ENCODE results near the gene TRIM47. TPM values are rescaled to one million over a fixed set of nuclear protein-coding genes. Genes with fewer than 3 reads are reported as not detected.

The TRIM47 gene
- total and polyA plus RNA-seq, 2 experiments from 2014 or later: 2.9 to 4.6 TPM

DNA sequence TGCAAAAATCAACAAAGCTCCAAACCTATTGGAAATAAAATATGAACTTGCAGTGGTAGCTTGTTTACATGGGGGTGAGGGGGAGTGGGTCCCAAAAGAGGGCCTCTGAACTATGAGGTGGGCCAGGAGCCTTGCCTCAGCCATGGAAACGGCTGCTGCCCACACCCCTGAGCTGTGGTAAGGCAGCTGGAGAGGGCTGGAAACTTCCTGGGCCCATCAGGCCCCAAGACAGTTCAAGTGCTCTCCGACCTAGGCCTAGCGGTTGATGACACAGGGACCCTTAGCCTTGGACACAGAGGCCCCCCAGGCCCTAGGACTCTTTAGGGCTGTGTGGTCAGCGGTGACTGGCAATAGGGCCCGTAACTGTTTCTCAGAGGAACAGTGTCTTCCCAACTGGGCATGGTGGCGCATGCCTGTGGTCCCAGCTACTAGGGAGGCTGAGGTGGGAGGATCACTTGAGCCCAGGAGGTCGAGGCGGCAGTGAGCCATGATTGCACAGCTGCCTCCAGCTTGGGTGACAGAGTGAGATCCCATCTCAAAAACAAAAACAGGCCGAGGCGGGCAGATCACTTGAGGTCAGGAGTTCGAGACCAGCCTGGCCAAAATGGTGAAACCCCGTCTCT lies 52.5 kb downstream of the TRIM47 start:
- peaks cover 6% of the 10 kb centered on the region for H3K4me1 ChIP-seq (ENCODE audit: low read depth)
- DNase-seq (ENCODE audit: low read depth in 1 of 2, low spot score in 1 of 2): no peak
- TF ChIP-seq, protein P1, sequence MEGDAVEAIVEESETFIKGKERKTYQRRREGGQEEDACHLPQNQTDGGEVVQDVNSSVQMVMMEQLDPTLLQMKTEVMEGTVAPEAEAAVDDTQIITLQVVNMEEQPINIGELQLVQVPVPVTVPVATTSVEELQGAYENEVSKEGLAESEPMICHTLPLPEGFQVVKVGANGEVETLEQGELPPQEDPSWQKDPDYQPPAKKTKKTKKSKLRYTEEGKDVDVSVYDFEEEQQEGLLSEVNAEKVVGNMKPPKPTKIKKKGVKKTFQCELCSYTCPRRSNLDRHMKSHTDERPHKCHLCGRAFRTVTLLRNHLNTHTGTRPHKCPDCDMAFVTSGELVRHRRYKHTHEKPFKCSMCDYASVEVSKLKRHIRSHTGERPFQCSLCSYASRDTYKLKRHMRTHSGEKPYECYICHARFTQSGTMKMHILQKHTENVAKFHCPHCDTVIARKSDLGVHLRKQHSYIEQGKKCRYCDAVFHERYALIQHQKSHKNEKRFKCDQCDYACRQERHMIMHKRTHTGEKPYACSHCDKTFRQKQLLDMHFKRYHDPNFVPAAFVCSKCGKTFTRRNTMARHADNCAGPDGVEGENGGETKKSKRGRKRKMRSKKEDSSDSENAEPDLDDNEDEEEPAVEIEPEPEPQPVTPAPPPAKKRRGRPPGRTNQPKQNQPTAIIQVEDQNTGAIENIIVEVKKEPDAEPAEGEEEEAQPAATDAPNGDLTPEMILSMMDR (IDR thresholded peaks at IDR 0.05; ENCODE audit: low read depth, low read length): no peak
- no peaks in the 10 kb centered on the region for H3K9me3 ChIP-seq (ENCODE audit: low read depth)
- H3K36me3 ChIP-seq: peaks cover 10% of the 10 kb centered on the region
- H3K27me3 ChIP-seq: no peaks in the 10 kb centered on the region
- peak overlapping the region; percentile 82 for H3K27ac ChIP-seq
- no peak overlapping the region for H3K4me3 ChIP-seq

DNA sequence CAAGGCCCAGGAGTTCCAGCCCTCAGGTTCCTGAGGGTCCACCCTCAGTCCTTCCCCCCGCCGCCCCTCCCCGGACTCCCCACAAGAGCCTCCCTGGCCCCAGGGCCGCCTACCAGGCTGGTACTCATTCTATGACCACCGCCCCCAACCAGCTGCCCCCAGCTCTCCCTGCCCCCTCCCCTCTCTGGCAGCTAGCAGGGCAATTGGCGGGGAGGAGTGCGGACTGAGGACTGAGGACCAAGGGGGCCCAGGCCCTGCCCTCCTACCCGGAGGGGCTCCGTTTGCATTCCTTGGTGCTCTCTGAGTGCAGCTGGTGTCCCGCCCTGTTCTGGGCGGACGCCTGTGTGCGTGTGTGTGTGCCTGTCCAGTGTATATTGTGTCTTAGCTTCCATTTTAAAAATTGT lies 53.2 kb downstream of the TRIM47 start:
- DNase-seq (ENCODE audit: low read depth in 1 of 2, low spot score in 1 of 2): no peak
- H3K4me3 ChIP-seq: no peak overlapping the region
- peaks cover 17% of the 10 kb centered on the region for H3K36me3 ChIP-seq
- no peaks in the 10 kb centered on the region for H3K27me3 ChIP-seq
- peaks cover 6% of the 10 kb centered on the region for H3K4me1 ChIP-seq (ENCODE audit: low read depth)
- no peaks in the 10 kb centered on the region for H3K9me3 ChIP-seq (ENCODE audit: low read depth)
- peak overlapping the region; percentile 82 for H3K27ac ChIP-seq
- TF ChIP-seq, protein P1 (IDR thresholded peaks at IDR 0.05; ENCODE audit: low read depth, low read length): no peak

DNA sequence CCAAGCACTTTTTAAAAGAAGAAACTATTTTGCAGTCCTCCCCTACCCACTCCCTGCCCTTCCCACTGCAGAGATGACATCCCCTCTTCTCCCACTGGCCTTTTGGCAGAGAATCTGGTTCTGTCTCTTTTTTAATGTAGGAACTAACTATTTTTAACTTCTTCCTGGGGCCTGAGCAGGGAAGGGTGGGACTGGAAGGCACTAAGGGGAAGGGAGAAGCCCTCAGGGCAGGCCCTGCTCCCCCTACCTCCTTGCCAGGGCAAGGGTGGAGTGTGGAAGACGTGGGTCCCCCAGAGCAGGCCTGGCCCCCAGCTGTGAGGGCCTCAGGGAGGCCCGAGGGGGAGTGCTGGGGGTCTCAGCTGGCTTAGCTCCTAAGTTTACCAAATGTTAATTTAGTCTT lies 53.7 kb downstream of the TRIM47 start:
- no peak for DNase-seq (ENCODE audit: low read depth in 1 of 2, low spot score in 1 of 2)
- peaks cover 6% of the 10 kb centered on the region for H3K4me1 ChIP-seq (ENCODE audit: low read depth)
- H3K27me3 ChIP-seq: no peaks in the 10 kb centered on the region
- peaks cover 22% of the 10 kb centered on the region for H3K36me3 ChIP-seq
- H3K4me3 ChIP-seq: no peak overlapping the region
- H3K9me3 ChIP-seq (ENCODE audit: low read depth): no peaks in the 10 kb centered on the region
- peak overlapping the region; percentile 82 for H3K27ac ChIP-seq
- TF ChIP-seq, protein P1 (IDR thresholded peaks at IDR 0.05; ENCODE audit: low read depth, low read length): no peak

Other genes starting within 250 kb of the TRIM47 start
- gene SMIM5, start 245.1 kb downstream of the TRIM47 start, total RNA-seq: 0.11 and 0.89 TPM in 2 replicates
- 0.42 and 0.60 TPM in 2 replicates for gene SMIM5, start 245.1 kb downstream of the TRIM47 start, polyA plus RNA-seq
- gene RECQL5, start 211.4 kb downstream of the TRIM47 start, total RNA-seq: 21.0 and 43.1 TPM in 2 replicates
- 28.6 and 47.4 TPM in 2 replicates for gene RECQL5, start 211.4 kb downstream of the TRIM47 start, polyA plus RNA-seq
- 40.1 and 50.8 TPM in 2 replicates for gene SAP30BP, start 211.2 kb downstream of the TRIM47 start, total RNA-seq
- gene SAP30BP, start 211.2 kb downstream of the TRIM47 start, polyA plus RNA-seq: 106 and 134 TPM in 2 replicates
- gene ITGB4, start 157.1 kb downstream of the TRIM47 start, total RNA-seq: 0.09 and 0.21 TPM in 2 replicates
- 0.40 and 1.6 TPM in 2 replicates for gene ITGB4, start 157.1 kb downstream of the TRIM47 start, polyA plus RNA-seq
- gene GALK1, start 113.4 kb downstream of the TRIM47 start, total RNA-seq: 35.1 and 54.0 TPM in 2 replicates
- gene GALK1, start 113.4 kb downstream of the TRIM47 start, polyA plus RNA-seq: 42.4 and 74.4 TPM in 2 replicates
- gene UNK, start 93.8 kb downstream of the TRIM47 start, total RNA-seq: 34.2 and 37.8 TPM in 2 replicates
- 20.5 and 35.9 TPM in 2 replicates for gene UNK, start 93.8 kb downstream of the TRIM47 start, polyA plus RNA-seq
- gene UNC13D, start 34.2 kb downstream of the TRIM47 start, total RNA-seq: 4.6 and 14.8 TPM in 2 replicates
- gene UNC13D, start 34.2 kb downstream of the TRIM47 start, polyA plus RNA-seq: 10.8 and 24.6 TPM in 2 replicates
- gene WBP2, start 23.2 kb downstream of the TRIM47 start, total RNA-seq: 61.3 and 75.6 TPM in 2 replicates
- gene WBP2, start 23.2 kb downstream of the TRIM47 start, polyA plus RNA-seq: 160 and 161 TPM in 2 replicates
- 20.2 and 31.5 TPM in 2 replicates for gene TRIM65, start 18.4 kb upstream of the TRIM47 start, total RNA-seq
- gene TRIM65, start 18.4 kb upstream of the TRIM47 start, polyA plus RNA-seq: 14.6 and 16.8 TPM in 2 replicates
- 63.9 and 68.0 TPM in 2 replicates for gene MRPL38, start 26.3 kb upstream of the TRIM47 start, total RNA-seq
- gene MRPL38, start 26.3 kb upstream of the TRIM47 start, polyA plus RNA-seq: 222 and 227 TPM in 2 replicates
- gene FBF1, start 62.5 kb upstream of the TRIM47 start, total RNA-seq: 13.8 and 15.9 TPM in 2 replicates
- gene FBF1, start 62.5 kb upstream of the TRIM47 start, polyA plus RNA-seq: 8.2 and 11.8 TPM in 2 replicates
- 27.7 and 43.0 TPM in 2 replicates for gene ACOX1, start 100.6 kb upstream of the TRIM47 start, total RNA-seq
- gene ACOX1, start 100.6 kb upstream of the TRIM47 start, polyA plus RNA-seq: 15.5 and 21.3 TPM in 2 replicates
- gene TEN1, start 100.7 kb upstream of the TRIM47 start, total RNA-seq: 23.8 and 27.4 TPM in 2 replicates
- 15.6 and 26.9 TPM in 2 replicates for gene TEN1, start 100.7 kb upstream of the TRIM47 start, polyA plus RNA-seq
- 13.4 and 14.3 TPM in 2 replicates for gene CDK3, start 122.3 kb upstream of the TRIM47 start, total RNA-seq
- gene CDK3, start 122.3 kb upstream of the TRIM47 start, polyA plus RNA-seq: 12.2 and 18.5 TPM in 2 replicates
- gene EVPL, start 148.7 kb upstream of the TRIM47 start, total RNA-seq: 0.09 TPM in 1 of 2 replicates, not detected in the other
- gene EVPL, start 148.7 kb upstream of the TRIM47 start, polyA plus RNA-seq: 1.0 TPM in 1 of 2 replicates, not detected in the other
- gene SRP68, start 193.9 kb upstream of the TRIM47 start, total RNA-seq: 33.4 and 55.4 TPM in 2 replicates
- gene SRP68, start 193.9 kb upstream of the TRIM47 start, polyA plus RNA-seq: 103 and 123 TPM in 2 replicates
- 0.32 TPM in 1 of 2 replicates, not detected in the other for gene GALR2, start 196.2 kb upstream of the TRIM47 start, total RNA-seq
- gene GALR2, start 196.2 kb upstream of the TRIM47 start, polyA plus RNA-seq: 0.55 TPM in 1 of 2 replicates, not detected in the other
- gene ZACN, start 200.6 kb upstream of the TRIM47 start, total RNA-seq: not detected in 2 replicates
- 5.8 and 33.8 TPM in 2 replicates for gene ZACN, start 200.6 kb upstream of the TRIM47 start, polyA plus RNA-seq
- 121 and 166 TPM in 2 replicates for gene EXOC7, start 225.2 kb upstream of the TRIM47 start, total RNA-seq
- gene EXOC7, start 225.2 kb upstream of the TRIM47 start, polyA plus RNA-seq: 134 and 167 TPM in 2 replicates